ENCODE data around the gene IFNAR2.

IFNAR2 gene

DNA sequence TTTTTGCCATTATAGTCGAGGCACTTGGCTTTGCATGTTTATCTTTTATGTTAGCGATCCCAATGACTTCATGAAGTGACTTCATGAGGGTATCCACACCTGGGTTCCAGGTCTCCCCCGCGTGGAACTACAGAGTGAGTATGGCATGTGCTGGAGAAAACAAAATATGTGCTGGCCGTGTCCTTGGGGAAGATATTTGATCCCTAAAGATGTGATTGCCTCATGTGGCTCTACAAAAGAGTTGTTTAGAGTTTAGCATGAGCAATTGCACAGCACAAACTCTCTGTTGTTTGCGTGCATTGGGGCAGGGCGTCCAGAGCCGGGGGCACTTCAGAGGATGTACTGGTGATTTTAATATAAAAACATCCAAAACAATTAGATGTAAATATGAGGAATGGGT lies 41.2 kb downstream of the IFNAR2 start:
- DNase-seq, result no peak

DNA sequence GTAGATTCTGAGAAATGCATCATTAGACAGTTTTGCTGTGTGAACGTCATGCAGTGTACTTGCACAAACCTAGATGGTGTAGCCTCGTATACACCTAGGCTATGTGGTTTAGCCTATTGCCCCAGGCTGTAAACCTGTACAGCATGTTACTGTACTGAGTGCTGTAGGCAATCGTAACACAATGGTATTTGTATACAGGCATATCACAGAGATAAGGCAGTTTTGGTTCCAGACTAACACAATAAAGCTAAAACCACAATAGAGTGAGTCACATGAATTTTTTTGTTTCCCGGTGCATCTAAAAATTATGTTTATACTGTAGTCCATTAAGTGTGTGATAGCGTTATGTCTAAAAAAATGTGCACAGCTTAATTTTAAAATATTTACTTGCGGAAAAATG lies 43.3 kb downstream of the IFNAR2 start:
- DNase-seq, result no peak

DNA sequence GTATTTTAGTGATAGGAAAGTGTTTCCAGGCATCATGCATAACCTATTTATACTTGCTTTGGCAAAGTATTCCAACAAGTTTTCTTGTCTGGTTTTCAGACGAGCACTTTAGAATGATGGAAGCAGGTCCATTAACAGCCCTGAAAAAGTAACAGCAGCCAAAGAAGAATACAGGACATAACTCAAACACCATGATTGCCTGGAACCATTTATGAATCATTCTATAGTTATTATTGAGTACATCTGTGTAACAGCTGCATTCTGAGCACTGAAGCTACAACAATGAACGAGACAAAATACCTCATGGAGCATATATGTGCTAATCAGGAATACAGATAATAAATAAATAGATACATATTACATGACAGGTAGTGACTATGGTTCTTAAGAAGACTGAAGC lies 49.0 kb downstream of the IFNAR2 start:
- no peak for DNase-seq

DNA sequence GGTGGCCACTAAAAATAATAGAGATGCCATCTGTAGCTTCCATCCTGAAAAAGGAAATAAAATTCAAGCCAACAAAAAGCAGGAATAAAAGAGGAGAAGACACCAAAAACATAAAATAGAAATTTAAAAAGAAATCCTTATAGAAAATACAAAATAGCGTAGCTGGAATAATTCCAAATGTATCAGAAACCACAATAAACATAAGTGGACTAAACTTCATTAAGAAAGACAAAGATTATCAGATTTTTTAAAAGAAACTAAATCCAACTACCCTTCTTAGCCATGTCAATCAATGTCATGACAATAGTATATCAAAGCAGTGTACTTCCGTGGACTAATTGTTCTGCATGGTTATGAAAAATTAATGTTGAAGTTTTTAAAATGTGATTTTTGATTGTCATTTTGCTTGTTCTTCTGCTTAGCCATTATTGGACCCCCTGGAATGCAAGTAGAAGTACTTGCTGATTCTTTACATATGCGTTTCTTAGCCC lies 49.6 kb downstream of the IFNAR2 start:
- DNase-seq, result no peak

Measured in NCI-H345 (cell line).